GM12891 (cell line): ENCODE data around the gene ZSWIM7.

Source experiments
- PAX5 ChIP-seq: IDR thresholded peaks from 2 replicates; pipeline ENCODE4 v1.6.1; 2011; ENCODE audit warnings: low read length, moderate library complexity, mild to moderate bottlenecking; ENCODE audit not compliant: insufficient read depth, severe bottlenecking
- POLR2A ChIP-seq: IDR thresholded peaks from 2 replicates; pipeline ENCODE4 v1.6.1; 2011; ENCODE audit warnings: low read depth, low read length, control low read depth
- POLR2AphosphoS5 ChIP-seq: IDR thresholded peaks from 2 replicates; pipeline ENCODE4 v1.6.1; 2011; ENCODE audit warnings: low read depth, low read length, control low read depth
- POU2F2 ChIP-seq: IDR thresholded peaks from 2 replicates; pipeline ENCODE4 v1.6.1; 2011; ENCODE audit warnings: low read depth, mild to moderate bottlenecking, control low read depth, low read length, moderate library complexity
- SPI1 ChIP-seq: IDR thresholded peaks from 2 replicates; pipeline ENCODE4 v1.6.1; 2011; ENCODE audit warnings: low read depth, low read length, control low read depth
- TAF1 ChIP-seq: IDR thresholded peaks from 2 replicates; pipeline ENCODE4 v1.6.1; 2011; ENCODE audit warnings: low read depth, low read length, control low read depth

DNA sequence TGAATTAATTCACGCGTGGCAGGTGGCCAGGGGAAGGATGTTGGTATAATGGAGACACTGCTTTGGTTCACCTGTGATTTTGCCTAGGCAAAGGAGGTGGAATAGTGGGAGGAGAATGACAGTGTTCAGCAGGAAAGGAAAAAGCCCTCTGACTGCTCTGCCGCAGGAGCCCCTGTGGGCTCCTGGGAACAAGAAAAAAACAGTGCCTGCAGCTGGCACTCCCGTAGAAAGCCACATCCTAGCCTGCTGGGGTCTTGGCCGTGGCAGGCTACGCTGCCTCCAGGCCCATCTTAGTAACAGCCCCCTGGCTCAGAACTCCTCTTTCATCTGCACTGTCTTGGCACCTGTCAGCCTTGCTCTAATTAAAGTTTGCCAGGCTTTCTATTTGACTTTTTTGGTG is 34.0 kb downstream of the ZSWIM7 start:
- TF ChIP-seq TAF1 (no peak), POLR2AphosphoS5 (no peak), POLR2A (no peak), POU2F2 (no peak), SPI1 (no peak), PAX5 (no peak)
